ENCODE data around the gene EPOP. TPM values are rescaled to one million over a fixed set of nuclear protein-coding genes. Genes with fewer than 3 reads are reported as not detected.

EPOP gene
- total RNA-seq (2021): 8.4 and 10.6 TPM in 2 replicates
- Bru-seq, nascent RNA: percentile 49 among the genes with signal in this experiment
- BruChase-seq, experiment 1, labeled RNA remaining after a 2-hour chase: percentile 77 among the genes with signal in this experiment
- percentile 89 among the genes with signal in this experiment for BruChase-seq, experiment 2, labeled RNA remaining after a 6-hour chase
- long read RNA-seq, partial matches to known transcripts: 0 of 3 reads
- long read RNA-seq, other reads (novel, unspliced or antisense): 0 of 3 reads

- H3K4me2 ChIP-seq: peak within 1 kb of the TSS; percentile 92
- DNase-seq: peak; percentile 62 to 89
- 0 out of 2 replicates have a peak, but pooled peaks cover 4% of the 10 kb centered on the region for H3K79me2 ChIP-seq (ENCODE audit: low read depth)
- H4K20me1 ChIP-seq (ENCODE audit: insufficient read depth): no peaks in the 10 kb centered on the region
- peak within 1 kb of the TSS; percentile 91 for H2AFZ ChIP-seq
- H3K27ac ChIP-seq: no peak within 1 kb of the TSS
- peaks cover 13% of the 10 kb centered on the region for H3F3A ChIP-seq (ENCODE audit: insufficient read depth, low read depth)
- intact Hi-C loops (cut with micrococcal nuclease; ENCODE audit: unreplicated experiment): loop anchor here (2.0 to 10.0 kb wide), 4 partner anchors 28 to 570 kb away; partner anchors contain the start of genes LASP1 and PLXDC1
- TF ChIP-seq CTCF (conservative IDR thresholded peaks at IDR 0.05) (no peak; the same call in 1 of the 2 replicates), EZH2 (IDR thresholded peaks at IDR 0.05; ENCODE audit: low read depth) (no peak)
- no peaks in the 10 kb centered on the region for H3K9me3 ChIP-seq (ENCODE audit: insufficient read depth, low read depth)
- BruUV-seq (replicated peaks): no TSS peak
- no peaks in the 10 kb centered on the region for H3K9me2 ChIP-seq (ENCODE audit: insufficient read depth)
- POLR2A ChIA-PET (ENCODE audit: unreplicated experiment): no interaction called here
- H3K36me3 ChIP-seq (ENCODE audit: low read depth): no peaks in the 10 kb centered on the region
- H3K27me3 ChIP-seq (ENCODE audit: insufficient read depth, low read depth): no peaks in the 10 kb centered on the region
- H3K4me3 ChIP-seq: peak within 1 kb of the TSS; percentile 95
- H3K4me1 ChIP-seq (replicated peaks; ENCODE audit: insufficient read depth): peaks cover 23% of the 10 kb centered on the region
- CTCF ChIA-PET: no interaction called here
Observed at GRCh38 chr17:38674749-38675615, at the start of gene EPOP. Gene EPOP (minus strand): TSS chr17:38674957. CDS start chr17:38674495, 462 bp downstream.

GRCh38 chr17:38721802-38722201 lies 47.0 kb upstream of the EPOP start:
- CTCF ChIA-PET: no interaction called here
- Histone ChIP-seq H4K20me1 (ENCODE audit: insufficient read depth) (no peaks in the 10 kb centered on the region; the same call in 1 of the 2 replicates), H3K9me2 (ENCODE audit: insufficient read depth) (no peaks in the 10 kb centered on the region), H3K4me2 (no peak overlapping the region), H3F3A (ENCODE audit: insufficient read depth, low read depth) (peaks cover 20% of the 10 kb centered on the region; the same call in 1 of the 2 replicates), H3K9me3 (ENCODE audit: insufficient read depth, low read depth) (no peaks in the 10 kb centered on the region), H3K27me3 (ENCODE audit: insufficient read depth, low read depth) (no peaks in the 10 kb centered on the region), H3K27ac (no peak overlapping the region), H3K4me1 (replicated peaks; ENCODE audit: insufficient read depth) (no peaks in the 10 kb centered on the region), H3K36me3 (ENCODE audit: low read depth) (peaks cover 11% of the 10 kb centered on the region; the same call in 1 of the 2 replicates), H3K4me3 (no peak overlapping the region), H2AFZ (no peak overlapping the region), H3K79me2 (ENCODE audit: low read depth) (no peaks in the 10 kb centered on the region)
- intact Hi-C loops (cut with micrococcal nuclease; ENCODE audit: unreplicated experiment): no loop called here
- no peak for DNase-seq
- no TSS peak for BruUV-seq (replicated peaks)
- no peak for TF ChIP-seq EZH2 (IDR thresholded peaks at IDR 0.05; ENCODE audit: low read depth)
- TF ChIP-seq CTCF (conservative IDR thresholded peaks at IDR 0.05): no peak
- POLR2A ChIA-PET (ENCODE audit: unreplicated experiment): no interaction called here

DNA sequence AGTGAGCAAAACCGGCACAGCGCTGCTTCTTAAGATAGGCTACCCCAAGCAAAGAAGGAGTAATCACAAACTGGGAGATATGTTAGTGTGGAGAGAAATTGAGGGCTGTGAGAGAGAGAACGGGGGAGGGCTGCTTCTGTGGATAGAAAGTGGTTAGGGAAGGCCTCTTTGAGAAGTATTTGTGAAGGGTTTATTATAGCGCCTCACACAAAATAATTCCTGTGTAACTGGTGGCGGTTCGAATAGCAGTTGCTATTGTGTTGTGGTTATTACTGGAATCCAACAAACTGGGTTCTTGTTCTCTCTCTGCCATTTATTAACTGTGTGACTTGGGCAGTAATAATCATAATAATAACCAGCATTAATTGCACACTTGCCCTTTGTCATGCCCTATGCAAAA lies 46.2 kb upstream of the EPOP start:
- DNase-seq: no peak
- no peaks in the 10 kb centered on the region for H3K79me2 ChIP-seq (ENCODE audit: low read depth)
- H3K36me3 ChIP-seq (ENCODE audit: low read depth): peaks cover 11% of the 10 kb centered on the region; the same call in 1 of the 2 replicates
- TF ChIP-seq CTCF (conservative IDR thresholded peaks at IDR 0.05) (no peak), EZH2 (IDR thresholded peaks at IDR 0.05; ENCODE audit: low read depth) (no peak)
- CTCF ChIA-PET: interaction anchor here (0.6 kb wide), 1 partner anchor 10 kb away, joined by 3 read pairs; no protein-coding TSS in a partner anchor
- peaks cover 22% of the 10 kb centered on the region; the same call in 1 of the 2 replicates for H3F3A ChIP-seq (ENCODE audit: insufficient read depth, low read depth)
- H3K4me3 ChIP-seq: no peak overlapping the region
- H2AFZ ChIP-seq: no peak overlapping the region
- intact Hi-C loops (cut with micrococcal nuclease; ENCODE audit: unreplicated experiment): no loop called here
- H3K4me2 ChIP-seq: no peak overlapping the region
- H3K9me2 ChIP-seq (ENCODE audit: insufficient read depth): no peaks in the 10 kb centered on the region
- no TSS peak for BruUV-seq (replicated peaks)
- no peaks in the 10 kb centered on the region for H3K9me3 ChIP-seq (ENCODE audit: insufficient read depth, low read depth)
- H3K4me1 ChIP-seq (replicated peaks; ENCODE audit: insufficient read depth): no peaks in the 10 kb centered on the region
- no peak overlapping the region for H3K27ac ChIP-seq
- POLR2A ChIA-PET (ENCODE audit: unreplicated experiment): no interaction called here
- H4K20me1 ChIP-seq (ENCODE audit: insufficient read depth): no peaks in the 10 kb centered on the region; the same call in 1 of the 2 replicates
- H3K27me3 ChIP-seq (ENCODE audit: insufficient read depth, low read depth): no peaks in the 10 kb centered on the region
